ENCODE measurements around the gene LFNG.

Gene LFNG

DNA sequence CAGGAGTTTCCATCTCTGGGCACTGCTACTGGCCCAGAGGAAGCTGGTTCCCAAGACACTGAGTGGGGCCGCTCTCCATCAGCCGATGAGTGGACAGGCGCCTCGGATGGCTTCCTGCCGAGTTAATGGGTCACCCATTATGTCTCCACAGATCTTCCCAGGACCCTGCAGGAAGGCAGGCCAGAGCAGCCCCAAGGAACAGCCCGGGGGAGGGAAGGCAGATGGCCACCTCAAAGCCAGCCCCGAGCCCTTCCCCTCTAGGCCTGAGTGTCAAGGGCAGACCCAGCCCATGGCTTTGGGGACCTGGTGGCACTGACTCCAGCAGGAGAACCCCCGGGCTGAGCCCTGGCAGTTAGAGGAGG is 3.4 kb upstream of the LFNG start:
- in situ Hi-C loops (cut with MboI; ENCODE audit: low sequenced_read_pairs): no loop called here

- in situ Hi-C loops (cut with MboI; ENCODE audit: low sequenced_read_pairs): no loop called here
Measured at GRCh38 chr7:2517026-2517425, 2.5 kb upstream of the LFNG start.

GRCh38 chr7:2517678-2518507 is 1.7 kb upstream of the LFNG start:
- in situ Hi-C loops (cut with MboI; ENCODE audit: low sequenced_read_pairs): no loop called here

DNA sequence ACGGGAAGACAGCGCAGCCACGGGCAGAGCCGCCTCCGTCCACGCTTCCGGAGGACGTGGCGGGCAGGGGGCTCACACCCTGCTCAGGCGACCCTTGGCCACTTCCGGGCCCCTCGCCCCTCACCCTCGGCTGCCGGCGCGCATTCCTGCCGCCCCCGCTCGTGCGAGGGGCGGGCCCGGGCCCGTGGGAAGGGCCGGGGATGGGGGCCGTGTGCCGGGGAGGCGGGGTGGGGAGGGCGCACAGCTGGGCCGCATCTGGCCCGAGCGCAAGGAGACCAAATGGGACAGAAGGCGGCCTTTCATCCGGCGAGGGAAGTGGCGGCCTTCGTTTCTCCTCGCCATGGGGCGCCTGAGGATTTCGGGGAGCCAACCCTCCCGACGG is 846 bp upstream of the LFNG start:
- in situ Hi-C loops (cut with MboI; ENCODE audit: low sequenced_read_pairs): no loop called here

GRCh38 chr7:2520131-2520760 is 672 bp downstream of the LFNG start:
- in situ Hi-C loops (cut with MboI; ENCODE audit: low sequenced_read_pairs): no loop called here

GRCh38 chr7:2520761-2521290 is 1.3 kb downstream of the LFNG start:
- in situ Hi-C loops (cut with MboI; ENCODE audit: low sequenced_read_pairs): no loop called here

DNA sequence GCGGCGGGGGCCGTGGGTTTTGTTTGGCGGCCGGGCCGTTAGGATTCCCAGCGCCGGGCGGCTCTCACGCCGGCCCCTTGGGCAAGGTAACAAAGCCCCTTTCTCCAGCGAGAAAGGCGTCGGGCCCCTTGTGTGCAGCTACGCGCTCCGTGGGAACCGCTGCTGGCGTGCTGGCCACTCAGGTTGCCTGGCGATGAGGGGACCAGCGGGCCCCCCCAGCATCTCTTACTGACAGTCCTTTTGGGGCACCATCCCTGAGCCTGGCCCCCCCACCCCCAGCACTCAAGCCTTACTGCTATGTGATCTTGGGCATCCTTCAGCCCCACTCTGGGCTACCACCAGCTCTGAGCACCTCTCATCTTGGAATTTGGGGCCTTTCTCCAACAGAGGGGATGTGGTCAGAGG is 1.8 kb downstream of the LFNG start:
- in situ Hi-C loops (cut with MboI; ENCODE audit: low sequenced_read_pairs): no loop called here

- in situ Hi-C loops (cut with MboI; ENCODE audit: low sequenced_read_pairs): no loop called here
Measured at GRCh38 chr7:2521952-2522591, 2.5 kb downstream of the LFNG start.

- in situ Hi-C loops (cut with MboI; ENCODE audit: low sequenced_read_pairs): no loop called here
Measured at GRCh38 chr7:2522780-2523433, 3.3 kb downstream of the LFNG start.

- in situ Hi-C loops (cut with MboI; ENCODE audit: low sequenced_read_pairs): no loop called here
Measured at GRCh38 chr7:2523461-2523936, 3.9 kb downstream of the LFNG start.

DNA sequence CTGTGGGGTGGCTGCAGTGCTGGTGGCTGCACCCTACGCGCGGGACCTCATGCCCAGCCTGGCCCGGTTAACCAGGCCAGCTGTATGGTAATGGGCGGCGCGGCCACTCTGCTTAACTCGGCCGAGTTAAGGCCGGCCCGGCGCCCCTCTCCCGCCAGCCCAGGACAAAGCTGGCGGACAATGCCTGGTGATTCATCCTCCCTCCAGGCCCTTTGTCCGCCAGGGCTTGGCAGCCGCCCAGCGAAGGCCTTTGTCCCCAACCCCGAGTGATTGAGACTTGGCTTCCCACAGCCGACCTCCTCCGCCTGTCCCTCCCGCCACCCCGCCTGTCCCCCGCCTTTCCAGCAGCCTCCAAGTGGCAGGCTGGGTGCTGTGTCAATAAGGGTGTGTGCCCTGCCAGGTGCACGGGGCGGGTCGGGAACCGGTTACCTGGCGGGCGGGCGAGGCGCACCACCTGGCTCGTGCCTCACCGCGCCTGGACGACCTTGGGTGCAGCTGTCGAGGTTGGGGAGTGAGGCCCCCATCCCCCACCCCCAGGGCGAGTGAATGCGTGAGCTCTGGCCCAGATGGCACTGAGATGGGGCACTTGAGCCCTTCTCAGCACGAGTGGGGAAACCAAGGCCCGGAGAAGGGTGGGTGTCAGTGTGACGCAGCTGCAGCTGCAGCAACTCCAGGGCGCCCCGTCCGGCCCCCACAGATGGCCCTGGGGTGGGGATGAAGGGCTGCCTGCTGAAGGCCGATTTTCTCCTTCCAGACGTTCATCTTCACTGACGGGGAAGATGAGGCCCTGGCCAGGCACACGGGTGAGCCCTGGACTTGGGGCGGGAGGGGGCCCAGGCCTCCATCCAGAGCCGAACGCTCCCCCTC is 4.6 kb downstream of the LFNG start:
- in situ Hi-C loops (cut with MboI; ENCODE audit: low sequenced_read_pairs): no loop called here

DNA sequence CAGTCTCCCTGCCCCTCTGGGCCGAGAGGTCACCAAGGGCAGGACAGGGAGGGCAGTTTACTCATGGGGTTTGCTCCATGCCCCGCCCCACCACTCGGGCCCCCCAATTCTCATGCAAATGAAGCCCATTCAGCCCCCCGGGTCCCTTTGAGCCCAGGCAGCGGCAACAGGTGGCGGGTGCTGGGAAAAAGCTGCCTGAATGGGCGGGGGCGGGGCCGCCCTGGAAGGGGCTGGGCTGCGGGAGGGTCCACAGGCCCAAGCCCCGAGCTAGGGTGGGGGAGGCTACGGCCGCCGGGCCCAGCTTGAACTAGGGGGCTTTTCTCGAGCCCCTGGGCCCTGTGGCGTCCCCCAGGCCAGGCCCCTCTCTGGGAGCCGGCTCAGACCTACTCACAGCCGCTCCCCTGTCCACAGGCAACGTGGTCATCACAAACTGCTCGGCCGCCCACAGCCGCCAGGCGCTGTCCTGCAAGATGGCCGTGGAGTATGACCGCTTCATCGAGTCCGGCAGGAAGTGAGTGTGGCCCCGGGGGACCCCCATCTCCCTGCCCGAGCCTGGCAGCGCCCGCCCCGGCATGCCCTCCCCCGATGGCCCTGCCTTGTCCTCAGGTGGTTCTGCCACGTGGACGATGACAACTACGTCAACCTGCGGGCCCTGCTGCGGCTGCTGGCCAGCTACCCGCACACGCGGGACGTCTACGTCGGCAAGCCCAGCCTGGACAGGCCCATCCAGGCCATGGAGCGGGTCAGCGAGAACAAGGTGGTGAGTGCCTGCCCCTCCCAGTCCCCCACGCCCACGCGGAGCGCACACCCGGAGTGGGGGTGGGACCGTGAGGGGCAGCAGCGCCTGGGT is 5.5 kb downstream of the LFNG start:
- in situ Hi-C loops (cut with MboI; ENCODE audit: low sequenced_read_pairs): no loop called here

DNA sequence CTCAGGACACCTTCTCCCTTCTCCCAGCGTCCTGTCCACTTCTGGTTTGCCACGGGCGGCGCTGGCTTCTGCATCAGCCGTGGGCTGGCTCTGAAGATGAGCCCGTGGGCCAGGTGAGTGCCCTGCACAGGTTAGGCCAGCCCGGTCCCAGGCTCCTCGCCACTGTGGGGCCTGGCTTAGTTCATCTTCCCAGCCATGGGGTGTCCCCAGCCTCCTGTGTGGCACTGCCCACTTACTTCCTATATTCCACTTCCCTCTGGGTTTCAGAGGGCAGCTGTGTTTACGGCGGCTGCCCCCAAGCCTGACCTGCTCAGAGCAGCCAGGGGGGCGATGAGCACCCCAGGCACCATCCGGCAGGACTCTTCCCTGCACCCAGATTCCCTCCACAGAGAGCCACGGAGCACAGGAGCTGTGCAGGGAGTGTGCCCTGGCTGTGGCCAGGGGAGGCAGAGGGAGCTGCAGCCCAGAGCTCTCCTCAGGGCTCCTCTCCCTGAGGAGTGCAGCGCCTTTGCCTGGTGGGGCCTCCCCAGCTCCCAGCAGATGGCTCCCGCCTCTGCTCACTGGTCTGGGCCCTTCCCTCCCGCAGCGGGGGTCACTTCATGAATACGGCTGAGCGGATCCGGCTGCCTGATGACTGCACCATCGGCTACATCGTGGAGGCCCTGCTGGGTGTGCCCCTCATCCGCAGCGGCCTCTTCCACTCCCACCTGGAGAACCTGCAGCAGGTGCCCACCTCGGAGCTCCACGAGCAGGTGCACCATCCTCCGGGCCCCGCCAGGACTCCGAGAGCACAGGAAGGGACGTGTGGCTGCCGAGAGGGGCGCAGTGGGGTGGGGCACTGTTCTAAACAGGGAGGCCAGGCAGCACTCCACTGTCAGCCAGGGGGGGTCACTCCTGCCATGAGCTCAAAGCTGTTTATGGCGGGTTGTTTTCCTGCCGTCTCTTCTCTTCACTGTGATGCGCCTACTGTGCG is 6.4 kb downstream of the LFNG start:
- in situ Hi-C loops (cut with MboI; ENCODE audit: low sequenced_read_pairs): no loop called here

- in situ Hi-C loops (cut with MboI; ENCODE audit: low sequenced_read_pairs): no loop called here
Measured at GRCh38 chr7:2526659-2527504, 7.3 kb downstream of the LFNG start.

GRCh38 chr7:2527505-2528467 is 8.2 kb downstream of the LFNG start:
- in situ Hi-C loops (cut with MboI; ENCODE audit: low sequenced_read_pairs): no loop called here

- in situ Hi-C loops (cut with MboI; ENCODE audit: low sequenced_read_pairs): no loop called here
Measured at GRCh38 chr7:2528481-2529095, 9.0 kb downstream of the LFNG start.
